Mesendoderm (in vitro differentiated cells): Measurements from ENCODE around the gene IL6R.

Experiments used
- DNase-seq: peaks from one replicate; pipeline ENCODE4 v3.0.0; 2013
- H2AK5ac ChIP-seq: 2 replicates; pipeline ENCODE4 v1.6.1; 2013; ENCODE audit warnings: low read length, inconsistent platforms
- H2BK120ac ChIP-seq: 2 replicates; pipeline ENCODE4 v1.6.1; 2013; ENCODE audit warnings: low read depth, mild to moderate bottlenecking, low read length, moderate library complexity, mixed read lengths
- H2BK15ac ChIP-seq: replicated peaks from 2 replicates; pipeline ENCODE4 v1.6.1; 2013; ENCODE audit warnings: low read depth, mild to moderate bottlenecking, moderate library complexity
- H2BK5ac ChIP-seq: 2 replicates; pipeline ENCODE4 v1.6.1; 2013; ENCODE audit warnings: low read length, inconsistent platforms
- H3K18ac ChIP-seq: 2 replicates; pipeline ENCODE4 v1.6.1; 2013; ENCODE audit warnings: mild to moderate bottlenecking, low read length, mixed read lengths
- H3K23ac ChIP-seq: one replicate; pipeline ENCODE4 v1.6.1; 2013; ENCODE audit warnings: low read length
- H3K27ac ChIP-seq: 2 replicates; pipeline ENCODE4 v1.5.1; 2013; ENCODE audit warnings: low read depth, mild to moderate bottlenecking, inconsistent platforms, low read length, moderate library complexity
- H3K27me3 ChIP-seq: 2 replicates; pipeline ENCODE4 v1.6.1; 2013; ENCODE audit warnings: low read length, control low read depth, mild to moderate bottlenecking, inconsistent platforms; ENCODE audit not compliant: insufficient read depth, poor library complexity
- H3K36me3 ChIP-seq: 2 replicates; pipeline ENCODE4 v1.6.1; 2013; ENCODE audit warnings: low read length, inconsistent platforms; ENCODE audit not compliant: control insufficient read depth, insufficient read depth
- H3K4ac ChIP-seq: one replicate; pipeline ENCODE4 v1.6.1; 2013; ENCODE audit warnings: low read depth, mild to moderate bottlenecking, low read length, moderate library complexity
- H3K4me1 ChIP-seq: 2 replicates; pipeline ENCODE4 v1.6.1; 2013; ENCODE audit warnings: low read depth, low read length, inconsistent platforms; ENCODE audit not compliant: control insufficient read depth
- H3K4me2 ChIP-seq: 2 replicates; pipeline ENCODE4 v1.6.1; 2013; ENCODE audit warnings: low read length
- H3K4me3 ChIP-seq: 2 replicates; pipeline ENCODE4 v1.5.1; 2013; ENCODE audit warnings: mild to moderate bottlenecking, low read length
- H3K56ac ChIP-seq: one replicate; pipeline ENCODE4 v1.6.1; 2013; ENCODE audit warnings: low read length
- H3K79me1 ChIP-seq: 2 replicates; pipeline ENCODE4 v1.6.1; 2013; ENCODE audit warnings: low read length, inconsistent platforms
- H3K79me2 ChIP-seq: 2 replicates; pipeline ENCODE4 v1.6.1; 2013; ENCODE audit warnings: mild to moderate bottlenecking, low read length; ENCODE audit not compliant: control insufficient read depth, insufficient read depth
- H3K9ac ChIP-seq: 2 replicates; pipeline ENCODE4 v1.6.1; 2013; ENCODE audit warnings: low read length, inconsistent platforms
- H4K5ac ChIP-seq: one replicate; pipeline ENCODE4 v1.6.1; 2013; ENCODE audit warnings: low read length
- H4K8ac ChIP-seq: one replicate; pipeline ENCODE4 v1.6.1; 2013; ENCODE audit warnings: low read depth, mild to moderate bottlenecking, control low read depth, low read length, moderate library complexity
- WGBS: extraction: QIAGEN DNeasy Blood & Tissue Kit; methylation state at CpG from one replicate; pipeline ENCODE4 v1.1.7; 2013; ENCODE audit warnings: low lambda C conversion rate, missing lambda C conversion rate; ENCODE audit not compliant: insufficient coverage; ENCODE audit errors: extremely low coverage; 5-methylcytosine and 5-hydroxymethylcytosine counted together

Gene IL6R

GRCh38 chr1:154408174-154408777, 3.1 kb downstream of the IL6R start:
- Histone ChIP-seq H3K23ac (no peak overlapping the region), H3K79me2 (no peaks in the 10 kb centered on the region), H3K79me1 (no peaks in the 10 kb centered on the region), H3K4me1 (no peaks in the 10 kb centered on the region), H3K27me3 (no peaks in the 10 kb centered on the region), H4K8ac (no peak overlapping the region), H3K36me3 (no peaks in the 10 kb centered on the region), H4K5ac (peak overlapping the region; percentile 33), H3K4me3 (no peak overlapping the region), H3K9ac (no peak overlapping the region), H3K18ac (no peak overlapping the region), H2BK120ac (no peak overlapping the region), H2BK15ac (no peak overlapping the region), H2BK5ac (no peak overlapping the region), H3K4ac (no peak overlapping the region), H3K56ac (no peak overlapping the region), H3K27ac (no peak overlapping the region), H2AK5ac (no peak overlapping the region), H3K4me2 (no peak overlapping the region)
- WGBS = no CpG with 5 or more reads among the region's 7 CpGs
- peak; percentile 33 for DNase-seq

GRCh38 chr1:154410185-154410827, 5.2 kb downstream of the IL6R start:
- Histone ChIP-seq H3K36me3 (no peaks in the 10 kb centered on the region), H3K79me2 (no peaks in the 10 kb centered on the region), H2BK15ac (no peak overlapping the region), H2AK5ac (no peak overlapping the region), H2BK120ac (no peak overlapping the region), H3K4me2 (no peak overlapping the region), H3K27me3 (no peaks in the 10 kb centered on the region), H4K8ac (no peak overlapping the region), H3K27ac (no peak overlapping the region), H3K9ac (no peak overlapping the region), H3K56ac (no peak overlapping the region), H3K4ac (no peak overlapping the region), H2BK5ac (no peak overlapping the region), H4K5ac (no peak overlapping the region), H3K4me3 (no peak overlapping the region), H3K79me1 (no peaks in the 10 kb centered on the region), H3K4me1 (no peaks in the 10 kb centered on the region), H3K23ac (no peak overlapping the region), H3K18ac (no peak overlapping the region)
- WGBS = no CpG with 5 or more reads among the region's 9 CpGs
- no peak for DNase-seq

DNA sequence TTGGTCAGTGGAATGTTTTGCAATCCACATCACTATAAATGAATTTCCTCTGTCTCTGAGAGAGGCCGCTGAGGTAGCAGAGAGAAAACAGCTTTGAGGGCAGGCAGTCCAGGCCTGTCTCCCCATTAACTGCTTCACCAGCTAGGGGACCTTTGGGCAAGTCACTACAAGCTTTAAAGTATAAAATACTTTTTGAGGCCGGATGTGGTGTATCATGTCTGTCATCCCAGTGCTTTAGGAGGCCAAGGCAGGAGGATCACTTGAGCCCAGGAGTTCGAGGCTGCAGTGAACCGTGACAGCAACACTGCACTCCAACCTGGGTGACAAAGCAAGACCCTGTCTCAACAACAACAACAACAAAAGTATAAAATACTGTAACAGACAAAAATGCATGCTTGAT, 6.4 kb downstream of the IL6R start:
- WGBS = no CpG with 5 or more reads among the region's 4 CpGs
- no peak for DNase-seq
- no peak overlapping the region for H2BK120ac ChIP-seq
- no peak overlapping the region for H3K27ac ChIP-seq
- H3K4me3 ChIP-seq = no peak overlapping the region
- H3K27me3 ChIP-seq = no peaks in the 10 kb centered on the region
- no peaks in the 10 kb centered on the region for H3K79me1 ChIP-seq
- no peak overlapping the region for H3K18ac ChIP-seq
- H3K36me3 ChIP-seq = no peaks in the 10 kb centered on the region
- H4K5ac ChIP-seq = no peak overlapping the region
- no peak overlapping the region for H3K23ac ChIP-seq
- H3K4me1 ChIP-seq = no peaks in the 10 kb centered on the region
- no peak overlapping the region for H2BK15ac ChIP-seq
- H3K9ac ChIP-seq = no peak overlapping the region
- H3K4ac ChIP-seq = no peak overlapping the region
- no peaks in the 10 kb centered on the region for H3K79me2 ChIP-seq
- H3K4me2 ChIP-seq = no peak overlapping the region
- H2AK5ac ChIP-seq = no peak overlapping the region
- H4K8ac ChIP-seq = no peak overlapping the region
- H2BK5ac ChIP-seq = no peak overlapping the region
- H3K56ac ChIP-seq = peak overlapping the region; percentile 25

- Histone ChIP-seq H3K27me3 (no peaks in the 10 kb centered on the region), H3K56ac (no peak overlapping the region), H3K79me1 (no peaks in the 10 kb centered on the region), H4K5ac (no peak overlapping the region), H3K36me3 (no peaks in the 10 kb centered on the region), H3K4ac (no peak overlapping the region), H3K27ac (no peak overlapping the region), H2BK15ac (no peak overlapping the region), H3K4me2 (no peak overlapping the region), H2BK120ac (no peak overlapping the region), H3K4me3 (no peak overlapping the region), H3K79me2 (no peaks in the 10 kb centered on the region), H4K8ac (no peak overlapping the region), H3K18ac (no peak overlapping the region), H3K4me1 (no peaks in the 10 kb centered on the region), H3K23ac (no peak overlapping the region), H2BK5ac (no peak overlapping the region), H3K9ac (no peak overlapping the region), H2AK5ac (no peak overlapping the region)
- no CpG with 5 or more reads among the region's 7 CpGs for WGBS
- DNase-seq = no peak
Observed at GRCh38 chr1:154413177-154413783, 8.1 kb downstream of the IL6R start.

DNA sequence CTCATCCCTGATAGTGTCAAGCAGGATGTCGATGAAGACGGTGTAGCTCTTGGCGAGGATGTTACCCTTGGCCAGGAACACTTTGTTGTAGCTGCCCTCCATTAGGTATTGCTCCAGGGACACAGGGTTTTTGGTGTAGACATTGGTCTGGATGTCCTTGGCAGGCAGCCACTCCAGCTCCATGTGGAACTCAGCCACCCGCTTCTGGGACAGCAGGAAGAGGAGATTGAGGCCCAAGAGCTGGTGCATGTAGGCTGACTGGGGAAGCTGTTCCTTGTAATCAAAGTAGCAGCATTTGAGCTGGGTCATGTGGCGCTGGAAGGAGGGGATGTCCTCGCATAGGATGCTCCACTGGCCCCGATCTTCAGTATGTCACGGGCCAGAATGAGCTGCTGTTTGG, 9.5 kb downstream of the IL6R start:
- Histone ChIP-seq H3K9ac (no peak overlapping the region), H3K4me3 (no peak overlapping the region), H2AK5ac (no peak overlapping the region), H3K23ac (no peak overlapping the region), H3K4me2 (no peak overlapping the region), H3K79me1 (no peaks in the 10 kb centered on the region), H2BK120ac (no peak overlapping the region), H3K4me1 (no peaks in the 10 kb centered on the region), H3K27me3 (no peaks in the 10 kb centered on the region), H3K79me2 (no peaks in the 10 kb centered on the region), H3K18ac (no peak overlapping the region), H4K5ac (no peak overlapping the region), H4K8ac (no peak overlapping the region), H2BK5ac (no peak overlapping the region), H2BK15ac (no peak overlapping the region), H3K56ac (no peak overlapping the region), H3K36me3 (no peaks in the 10 kb centered on the region), H3K4ac (no peak overlapping the region), H3K27ac (no peak overlapping the region)
- DNase-seq = no peak
- no CpG with 5 or more reads among the region's 8 CpGs for WGBS
